ENCODE data around the gene ANAPC16.
A peak's percentile ranks its signal among the peaks of the same experiment; 100 is the strongest.
"Not testable (repeated sequence)": the region's sequence is repeated elsewhere in the genome, so short reads cannot be mapped to it uniquely, and the experiment has no call there.

ANAPC16 gene

GRCh38 chr10:72241691-72242252, 26.0 kb downstream of the ANAPC16 start:
- Histone ChIP-seq H3K27ac (ENCODE audit: insufficient read depth, low read depth, low read length, poor library complexity, severe bottlenecking) (no peak overlapping the region), H3K4me1 (ENCODE audit: control insufficient read depth, insufficient read depth, low read length) (no peaks in the 10 kb centered on the region), H3K9me3 (ENCODE audit: control insufficient read depth, low read length) (no peaks in the 10 kb centered on the region), H3K36me3 (ENCODE audit: control insufficient read depth, insufficient read depth, low read length) (no peaks in the 10 kb centered on the region), H3K27me3 (ENCODE audit: control insufficient read depth, insufficient read depth, low read length, poor library complexity, severe bottlenecking) (no peaks in the 10 kb centered on the region), H3K4me3 (ENCODE audit: insufficient read depth, low read depth, low read length) (no peak overlapping the region)
- WGBS, 2 experiments: 91% methylated on average over 8 of the region's 8 CpGs

- peaks cover 4% of the 10 kb centered on the region for H3K4me1 ChIP-seq (ENCODE audit: control insufficient read depth, insufficient read depth, low read length)
- no peaks in the 10 kb centered on the region for H3K36me3 ChIP-seq (ENCODE audit: control insufficient read depth, insufficient read depth, low read length)
- no peaks in the 10 kb centered on the region for H3K9me3 ChIP-seq (ENCODE audit: control insufficient read depth, low read length)
- H3K27me3 ChIP-seq (ENCODE audit: control insufficient read depth, insufficient read depth, low read length, poor library complexity, severe bottlenecking): no peaks in the 10 kb centered on the region
- H3K27ac ChIP-seq (ENCODE audit: insufficient read depth, low read depth, low read length, poor library complexity, severe bottlenecking): no peak overlapping the region
- no peak overlapping the region for H3K4me3 ChIP-seq (ENCODE audit: insufficient read depth, low read depth, low read length)
- 74% methylated on average over 4 of the region's 4 CpGs for WGBS, 2 experiments
Measured at GRCh38 chr10:72242675-72243074, 26.9 kb downstream of the ANAPC16 start.

- H3K4me3 ChIP-seq (ENCODE audit: insufficient read depth, low read depth, low read length): no peak overlapping the region
- WGBS, 2 experiments: 95 to 96% methylated on average over 11 of the region's 11 CpGs
Measured at GRCh38 chr10:72243822-72244437, 28.1 kb downstream of the ANAPC16 start.

GRCh38 chr10:72244573-72245038, 28.8 kb downstream of the ANAPC16 start:
- Histone ChIP-seq H3K27me3 (ENCODE audit: control insufficient read depth, insufficient read depth, low read length, poor library complexity, severe bottlenecking) (no peaks in the 10 kb centered on the region), H3K9me3 (ENCODE audit: control insufficient read depth, low read length) (no peaks in the 10 kb centered on the region), H3K36me3 (ENCODE audit: control insufficient read depth, insufficient read depth, low read length) (no peaks in the 10 kb centered on the region), H3K27ac (ENCODE audit: insufficient read depth, low read depth, low read length, poor library complexity, severe bottlenecking) (no peak overlapping the region), H3K4me3 (ENCODE audit: insufficient read depth, low read depth, low read length) (no peak overlapping the region), H3K4me1 (ENCODE audit: control insufficient read depth, insufficient read depth, low read length) (peaks cover 17% of the 10 kb centered on the region)
- WGBS, 2 experiments: 75% methylated on average over 5 of the region's 5 CpGs

More at GRCh38 chr10:72243822-72244437, 28.1 kb downstream of the ANAPC16 start:
- Histone ChIP-seq H3K4me1 (ENCODE audit: control insufficient read depth, insufficient read depth, low read length) (peaks cover 16% of the 10 kb centered on the region), H3K27me3 (ENCODE audit: control insufficient read depth, insufficient read depth, low read length, poor library complexity, severe bottlenecking) (no peaks in the 10 kb centered on the region), H3K9me3 (ENCODE audit: control insufficient read depth, low read length) (no peaks in the 10 kb centered on the region), H3K27ac (ENCODE audit: insufficient read depth, low read depth, low read length, poor library complexity, severe bottlenecking) (no peak overlapping the region), H3K36me3 (ENCODE audit: control insufficient read depth, insufficient read depth, low read length) (no peaks in the 10 kb centered on the region)

GRCh38 chr10:72245949-72246525, 30.2 kb downstream of the ANAPC16 start:
- H3K9me3 ChIP-seq (ENCODE audit: control insufficient read depth, low read length): no peaks in the 10 kb centered on the region
- H3K27ac ChIP-seq (ENCODE audit: insufficient read depth, low read depth, low read length, poor library complexity, severe bottlenecking): no peak overlapping the region
- no peak overlapping the region for H3K4me3 ChIP-seq (ENCODE audit: insufficient read depth, low read depth, low read length)
- WGBS, 2 experiments: 91 to 96% methylated on average over 3 of the region's 3 CpGs
- H3K4me1 ChIP-seq (ENCODE audit: control insufficient read depth, insufficient read depth, low read length): peaks cover 17% of the 10 kb centered on the region
- no peaks in the 10 kb centered on the region for H3K27me3 ChIP-seq (ENCODE audit: control insufficient read depth, insufficient read depth, low read length, poor library complexity, severe bottlenecking)
- H3K36me3 ChIP-seq (ENCODE audit: control insufficient read depth, insufficient read depth, low read length): no peaks in the 10 kb centered on the region

GRCh38 chr10:72248468-72249151, 32.8 kb downstream of the ANAPC16 start:
- Histone ChIP-seq H3K27ac (ENCODE audit: insufficient read depth, low read depth, low read length, poor library complexity, severe bottlenecking) (peak overlapping the region; percentile 36), H3K27me3 (ENCODE audit: control insufficient read depth, insufficient read depth, low read length, poor library complexity, severe bottlenecking) (no peaks in the 10 kb centered on the region), H3K4me3 (ENCODE audit: insufficient read depth, low read depth, low read length) (no peak overlapping the region), H3K9me3 (ENCODE audit: control insufficient read depth, low read length) (no peaks in the 10 kb centered on the region), H3K36me3 (ENCODE audit: control insufficient read depth, insufficient read depth, low read length) (no peaks in the 10 kb centered on the region), H3K4me1 (ENCODE audit: control insufficient read depth, insufficient read depth, low read length) (peaks cover 17% of the 10 kb centered on the region)
- 30 to 36% methylated on average over 10 of the region's 10 CpGs for WGBS, 2 experiments

- H3K9me3 ChIP-seq (ENCODE audit: control insufficient read depth, low read length); H3K27ac ChIP-seq (ENCODE audit: insufficient read depth, low read depth, low read length, poor library complexity, severe bottlenecking); H3K36me3 ChIP-seq (ENCODE audit: control insufficient read depth, insufficient read depth, low read length); H3K27me3 ChIP-seq (ENCODE audit: control insufficient read depth, insufficient read depth, low read length, poor library complexity, severe bottlenecking); H3K4me3 ChIP-seq (ENCODE audit: insufficient read depth, low read depth, low read length): not testable (repeated sequence)
- WGBS, 2 experiments: 94 to 95% methylated on average over 17 of the region's 17 CpGs
- peaks cover 17% of the 10 kb centered on the region for H3K4me1 ChIP-seq (ENCODE audit: control insufficient read depth, insufficient read depth, low read length)
Measured at GRCh38 chr10:72249176-72249862, 33.5 kb downstream of the ANAPC16 start.

GRCh38 chr10:72250666-72251065, 34.9 kb downstream of the ANAPC16 start:
- Histone ChIP-seq H3K27ac (ENCODE audit: insufficient read depth, low read depth, low read length, poor library complexity, severe bottlenecking) (no peak overlapping the region), H3K4me1 (ENCODE audit: control insufficient read depth, insufficient read depth, low read length) (peaks cover 29% of the 10 kb centered on the region), H3K27me3 (ENCODE audit: control insufficient read depth, insufficient read depth, low read length, poor library complexity, severe bottlenecking) (no peaks in the 10 kb centered on the region), H3K9me3 (ENCODE audit: control insufficient read depth, low read length) (no peaks in the 10 kb centered on the region), H3K36me3 (ENCODE audit: control insufficient read depth, insufficient read depth, low read length) (no peaks in the 10 kb centered on the region), H3K4me3 (ENCODE audit: insufficient read depth, low read depth, low read length) (no peak overlapping the region)
- 91 to 96% methylated on average over 1 of the region's 1 CpG for WGBS, 2 experiments

GRCh38 chr10:72251635-72252034, 35.8 kb downstream of the ANAPC16 start:
- Histone ChIP-seq H3K27ac (ENCODE audit: insufficient read depth, low read depth, low read length, poor library complexity, severe bottlenecking) (no peak overlapping the region), H3K9me3 (ENCODE audit: control insufficient read depth, low read length) (no peaks in the 10 kb centered on the region), H3K4me3 (ENCODE audit: insufficient read depth, low read depth, low read length) (no peak overlapping the region), H3K4me1 (ENCODE audit: control insufficient read depth, insufficient read depth, low read length) (peaks cover 29% of the 10 kb centered on the region), H3K36me3 (ENCODE audit: control insufficient read depth, insufficient read depth, low read length) (no peaks in the 10 kb centered on the region), H3K27me3 (ENCODE audit: control insufficient read depth, insufficient read depth, low read length, poor library complexity, severe bottlenecking) (no peaks in the 10 kb centered on the region)
- WGBS, 2 experiments: 88 to 89% methylated on average over 4 to 5 of the region's 6 CpGs

- Histone ChIP-seq H3K27ac (ENCODE audit: insufficient read depth, low read depth, low read length, poor library complexity, severe bottlenecking) (no peak overlapping the region), H3K36me3 (ENCODE audit: control insufficient read depth, insufficient read depth, low read length) (no peaks in the 10 kb centered on the region), H3K27me3 (ENCODE audit: control insufficient read depth, insufficient read depth, low read length, poor library complexity, severe bottlenecking) (no peaks in the 10 kb centered on the region), H3K4me1 (ENCODE audit: control insufficient read depth, insufficient read depth, low read length) (peaks cover 27% of the 10 kb centered on the region), H3K9me3 (ENCODE audit: control insufficient read depth, low read length) (no peaks in the 10 kb centered on the region), H3K4me3 (ENCODE audit: insufficient read depth, low read depth, low read length) (no peak overlapping the region)
- WGBS, 2 experiments: 91 to 97% methylated on average over 3 of the region's 3 CpGs
Measured at GRCh38 chr10:72252972-72253371, 37.2 kb downstream of the ANAPC16 start.

Measured in ectodermal cell (in vitro differentiated cells).